Chondrocyte (in vitro differentiated cells): ENCODE data around the gene KLHL5. TPM values are rescaled to one million over a fixed set of nuclear protein-coding genes. Genes with fewer than 3 reads are reported as not detected.

Experiments used
- DNase-seq: peaks from one replicate; pipeline ENCODE4 v3.0.0; 2021; ENCODE audit warnings: mixed read lengths, low spot score
- H3K27ac Mint-ChIP-seq: one replicate; pipeline ENCODE4 v1.8.0; 2021; ENCODE audit warnings: mild to moderate bottlenecking, moderate library complexity, mixed read lengths; ENCODE audit not compliant: unreplicated experiment
- H3K27me3 Mint-ChIP-seq: 2 replicates; pipeline ENCODE4 v1.8.0; 2021; ENCODE audit warnings: low read depth, mixed read lengths
- H3K36me3 Mint-ChIP-seq: 2 replicates; pipeline ENCODE4 v1.8.0; 2021; ENCODE audit warnings: low read depth, mixed read lengths
- H3K4me1 Mint-ChIP-seq: 2 replicates; pipeline ENCODE4 v1.8.0; 2021; ENCODE audit warnings: low read depth, mild to moderate bottlenecking, mixed read lengths
- H3K4me3 Mint-ChIP-seq: one replicate; pipeline ENCODE4 v1.8.0; 2021; ENCODE audit warnings: mild to moderate bottlenecking, moderate library complexity, mixed read lengths; ENCODE audit not compliant: unreplicated experiment
- H3K9me3 Mint-ChIP-seq: 2 replicates; pipeline ENCODE4 v1.8.0; 2021; ENCODE audit warnings: low read depth, mixed read lengths
- total RNA-seq: library from RNA; stranded (reverse); gene quantifications from 3 replicates; pipeline ENCODE4 v1.2.1, GENCODE V29; 2021
- TF ChIP-seq, protein P1 (sequence below): fragments of 200-600 bp; sonication (generic); IDR thresholded peaks from 2 replicates; pipeline ENCODE4 v1.5.0; 2021; ENCODE audit warnings: antibody characterized with exemption, mild to moderate bottlenecking, moderate library complexity

Gene KLHL5
- total RNA-seq, 1 donor from 2014 or later, result 83.3 TPM

DNA sequence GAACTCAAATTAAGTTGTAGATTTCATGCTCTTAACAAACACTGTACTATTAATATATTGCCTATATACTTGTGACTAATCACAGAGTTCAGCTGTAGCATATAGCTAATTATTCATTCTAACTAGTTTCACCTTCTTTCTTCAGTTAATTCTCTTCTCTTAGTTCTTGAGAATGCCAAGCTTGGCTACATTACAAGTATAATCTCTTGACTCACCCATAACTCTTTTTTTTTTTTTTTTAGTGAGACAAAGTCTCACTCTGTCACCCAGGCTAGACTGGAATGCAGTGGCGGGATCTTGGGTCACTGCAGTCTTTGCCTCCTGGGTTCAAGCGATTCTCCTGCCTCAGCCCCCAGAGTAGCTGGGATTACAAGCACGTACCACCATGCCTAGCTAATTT, 5.4 kb downstream of the KLHL5 start:
- Mint-ChIP-seq H3K27me3 (no peaks in the 10 kb centered on the region), H3K27ac (no peak overlapping the region), H3K36me3 (no peaks in the 10 kb centered on the region), H3K4me1 (peaks cover 27% of the 10 kb centered on the region), H3K9me3 (no peaks in the 10 kb centered on the region), H3K4me3 (no peak overlapping the region)
- TF ChIP-seq, protein P1, sequence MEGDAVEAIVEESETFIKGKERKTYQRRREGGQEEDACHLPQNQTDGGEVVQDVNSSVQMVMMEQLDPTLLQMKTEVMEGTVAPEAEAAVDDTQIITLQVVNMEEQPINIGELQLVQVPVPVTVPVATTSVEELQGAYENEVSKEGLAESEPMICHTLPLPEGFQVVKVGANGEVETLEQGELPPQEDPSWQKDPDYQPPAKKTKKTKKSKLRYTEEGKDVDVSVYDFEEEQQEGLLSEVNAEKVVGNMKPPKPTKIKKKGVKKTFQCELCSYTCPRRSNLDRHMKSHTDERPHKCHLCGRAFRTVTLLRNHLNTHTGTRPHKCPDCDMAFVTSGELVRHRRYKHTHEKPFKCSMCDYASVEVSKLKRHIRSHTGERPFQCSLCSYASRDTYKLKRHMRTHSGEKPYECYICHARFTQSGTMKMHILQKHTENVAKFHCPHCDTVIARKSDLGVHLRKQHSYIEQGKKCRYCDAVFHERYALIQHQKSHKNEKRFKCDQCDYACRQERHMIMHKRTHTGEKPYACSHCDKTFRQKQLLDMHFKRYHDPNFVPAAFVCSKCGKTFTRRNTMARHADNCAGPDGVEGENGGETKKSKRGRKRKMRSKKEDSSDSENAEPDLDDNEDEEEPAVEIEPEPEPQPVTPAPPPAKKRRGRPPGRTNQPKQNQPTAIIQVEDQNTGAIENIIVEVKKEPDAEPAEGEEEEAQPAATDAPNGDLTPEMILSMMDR, result no peak
- no peak for DNase-seq

GRCh38 chr4:39068907-39069306, 6.9 kb downstream of the KLHL5 start:
- peaks cover 18% of the 10 kb centered on the region for H3K4me1 Mint-ChIP-seq
- no peaks in the 10 kb centered on the region for H3K27me3 Mint-ChIP-seq
- TF ChIP-seq, protein P1, result no peak
- no peaks in the 10 kb centered on the region for H3K36me3 Mint-ChIP-seq
- no peak overlapping the region for H3K27ac Mint-ChIP-seq
- no peaks in the 10 kb centered on the region for H3K9me3 Mint-ChIP-seq
- DNase-seq, result no peak
- H3K4me3 Mint-ChIP-seq, result no peak overlapping the region

DNA sequence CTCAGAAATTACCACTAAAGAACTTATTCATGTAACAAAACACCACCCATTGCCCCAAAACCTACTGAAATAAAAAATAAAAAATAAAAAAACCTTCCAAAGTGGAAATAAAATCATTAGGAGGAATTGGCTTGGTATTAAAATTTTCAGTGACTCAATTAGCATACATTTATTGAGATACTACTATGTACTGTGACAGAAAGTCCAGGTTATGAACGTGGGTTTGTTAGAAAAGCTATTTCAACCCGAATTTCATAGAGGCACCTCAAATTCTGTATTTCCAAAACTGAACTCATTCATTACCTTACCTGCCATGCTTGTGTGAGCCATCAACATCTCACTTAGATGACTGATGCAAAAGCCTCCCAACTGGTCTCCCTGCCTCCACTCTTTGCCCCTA, 16.8 kb downstream of the KLHL5 start:
- Mint-ChIP-seq H3K4me3 (no peak overlapping the region), H3K27ac (no peak overlapping the region), H3K4me1 (no peaks in the 10 kb centered on the region), H3K9me3 (no peaks in the 10 kb centered on the region), H3K27me3 (no peaks in the 10 kb centered on the region), H3K36me3 (peaks cover 15% of the 10 kb centered on the region)
- TF ChIP-seq, protein P1, result no peak
- no peak for DNase-seq

GRCh38 chr4:39083164-39083563, 21.1 kb downstream of the KLHL5 start:
- peaks cover 15% of the 10 kb centered on the region for H3K36me3 Mint-ChIP-seq
- H3K4me1 Mint-ChIP-seq, result no peaks in the 10 kb centered on the region
- DNase-seq, result no peak
- H3K27ac Mint-ChIP-seq, result no peak overlapping the region
- TF ChIP-seq, protein P1, result no peak
- H3K27me3 Mint-ChIP-seq, result no peaks in the 10 kb centered on the region
- H3K9me3 Mint-ChIP-seq, result no peaks in the 10 kb centered on the region
- H3K4me3 Mint-ChIP-seq, result no peak overlapping the region

DNA sequence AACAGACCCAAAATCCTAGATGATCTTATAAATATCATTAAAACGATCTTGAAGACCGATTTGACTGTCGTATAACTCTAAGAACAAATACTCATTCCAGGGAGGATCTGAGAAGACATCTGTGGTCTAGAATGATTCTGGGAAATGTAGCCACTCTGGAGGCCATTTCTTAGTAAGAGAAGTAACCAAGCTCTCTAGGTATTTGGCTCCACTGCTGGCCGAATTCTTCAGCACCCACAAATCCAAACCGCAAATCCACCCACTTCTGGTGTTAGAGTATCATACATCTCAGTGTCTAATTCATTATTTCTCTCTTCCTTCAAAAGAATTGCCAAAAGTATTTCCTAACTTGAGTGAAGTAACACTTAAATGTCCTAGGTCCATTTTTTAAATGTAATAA, 23.9 kb downstream of the KLHL5 start:
- TF ChIP-seq, protein P1, result no peak
- DNase-seq, result no peak
- Mint-ChIP-seq H3K4me1 (no peaks in the 10 kb centered on the region), H3K4me3 (no peak overlapping the region), H3K9me3 (no peaks in the 10 kb centered on the region), H3K36me3 (peaks cover 15% of the 10 kb centered on the region), H3K27me3 (no peaks in the 10 kb centered on the region), H3K27ac (no peak overlapping the region)
